A549 (cell line): ENCODE measurements around the gene CDC42EP1.

Experiments used
- BHLHE40 ChIP-seq: IDR thresholded peaks from 2 replicates; pipeline ENCODE4 v1.6.1; 2012; ENCODE audit warnings: low read depth, low read length, inconsistent platforms
- EHF ChIP-seq: fragments of 250-450 bp; sonication (Bioruptor Pico); IDR thresholded peaks from 2 replicates; pipeline ENCODE4 v1.5.0; 2020; ENCODE audit warnings: mild to moderate bottlenecking
- EP300 ChIP-seq, 2 experiments: fragments of >200 bp; sonication (Bioruptor Twin); formaldehyde crosslinking; IDR thresholded peaks; 2 replicates in 1 of 2; 3 replicates in 1 of 2; pipeline ENCODE4 v1.6.1; 2016 to 2017
- KDM1A ChIP-seq: fragments of 200-600 bp; sonication (generic); IDR thresholded peaks from 2 replicates; pipeline ENCODE4 v1.6.1; 2016; ENCODE audit warnings: low read depth, mild to moderate bottlenecking
- POLR2A ChIP-seq: IDR thresholded peaks from 2 replicates; pipeline ENCODE4 v1.6.1; 2012; ENCODE audit warnings: mild to moderate bottlenecking, low read length
- POLR2AphosphoS2 ChIP-seq: conservative IDR thresholded peaks from 2 replicates; pipeline ENCODE4 v1.6.1; 2012; ENCODE audit warnings: low read length, improper control_type of control experiment, inconsistent platforms
- RAD21 ChIP-seq, 2 experiments: fragments of >200 bp in 1 of 2; sonication (Bioruptor Twin) in 1 of 2; formaldehyde crosslinking in 1 of 2; IDR thresholded peaks in 1 of 2; conservative IDR thresholded peaks in 1 of 2; 2 replicates in 1 of 2; 3 replicates in 1 of 2; pipeline ENCODE4 v1.6.1; 2012 to 2018; ENCODE audit warnings: inconsistent platforms in 1 of 2
- REST ChIP-seq: fragments of 200-600 bp; sonication (generic); IDR thresholded peaks from 2 replicates; pipeline ENCODE4 v1.6.1; 2016; ENCODE audit warnings: antibody characterized with exemption, mild to moderate bottlenecking, moderate library complexity
- RFX5 ChIP-seq: fragments of 450-650 bp; IDR thresholded peaks from 2 replicates; pipeline ENCODE4 v1.7.1; 2014; ENCODE audit warnings: antibody characterized with exemption, mild to moderate bottlenecking, moderate library complexity
- RNF2 ChIP-seq: fragments of 200-600 bp; sonication (generic); IDR thresholded peaks from 2 replicates; pipeline ENCODE4 v1.6.1; 2016; ENCODE audit warnings: low read depth, mild to moderate bottlenecking, antibody characterized with exemption, moderate library complexity, borderline replicate concordance
- TP53 ChIP-seq: fragments of 250-450 bp; sonication (Bioruptor Pico); IDR thresholded peaks from 2 replicates; pipeline ENCODE4 v1.5.0; 2021; ENCODE audit warnings: mild to moderate bottlenecking, moderate library complexity
- TF ChIP-seq, protein P1 (sequence below): IDR thresholded peaks from 2 replicates; pipeline ENCODE4 v1.6.1; 2012
- TF ChIP-seq, protein P2 (sequence below): fragments of >200 bp; sonication (Bioruptor Twin); formaldehyde crosslinking; IDR thresholded peaks from 3 replicates; pipeline ENCODE4 v1.5.1; 2016
- TF ChIP-seq, protein P3 (sequence below): IDR thresholded peaks from 2 replicates; pipeline ENCODE4 v1.6.1; 2012

- TF ChIP-seq EP300 (IDR thresholded peaks at IDR 0.05) (no peak), KDM1A (no peak), TP53 (CRISPR knock-in tag) (no peak), POLR2A (no peak), EHF (CRISPR knock-in tag) (no peak), RFX5 (no peak), RAD21 (conservative IDR thresholded peaks at IDR 0.05 in 1 of 2, IDR thresholded peaks at IDR 0.05 in 1 of 2) (no peak), BHLHE40 (no peak), RNF2 (no peak), POLR2AphosphoS2 (no peak; the same call in 1 of the 2 replicates), REST (no peak)
- TF ChIP-seq, protein P1, sequence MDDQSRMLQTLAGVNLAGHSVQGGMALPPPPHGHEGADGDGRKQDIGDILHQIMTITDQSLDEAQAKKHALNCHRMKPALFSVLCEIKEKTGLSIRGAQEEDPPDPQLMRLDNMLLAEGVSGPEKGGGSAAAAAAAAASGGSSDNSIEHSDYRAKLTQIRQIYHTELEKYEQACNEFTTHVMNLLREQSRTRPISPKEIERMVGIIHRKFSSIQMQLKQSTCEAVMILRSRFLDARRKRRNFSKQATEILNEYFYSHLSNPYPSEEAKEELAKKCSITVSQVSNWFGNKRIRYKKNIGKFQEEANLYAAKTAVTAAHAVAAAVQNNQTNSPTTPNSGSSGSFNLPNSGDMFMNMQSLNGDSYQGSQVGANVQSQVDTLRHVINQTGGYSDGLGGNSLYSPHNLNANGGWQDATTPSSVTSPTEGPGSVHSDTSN, result no peak; the same call in 1 of the 2 replicates
- TF ChIP-seq, protein P2, sequence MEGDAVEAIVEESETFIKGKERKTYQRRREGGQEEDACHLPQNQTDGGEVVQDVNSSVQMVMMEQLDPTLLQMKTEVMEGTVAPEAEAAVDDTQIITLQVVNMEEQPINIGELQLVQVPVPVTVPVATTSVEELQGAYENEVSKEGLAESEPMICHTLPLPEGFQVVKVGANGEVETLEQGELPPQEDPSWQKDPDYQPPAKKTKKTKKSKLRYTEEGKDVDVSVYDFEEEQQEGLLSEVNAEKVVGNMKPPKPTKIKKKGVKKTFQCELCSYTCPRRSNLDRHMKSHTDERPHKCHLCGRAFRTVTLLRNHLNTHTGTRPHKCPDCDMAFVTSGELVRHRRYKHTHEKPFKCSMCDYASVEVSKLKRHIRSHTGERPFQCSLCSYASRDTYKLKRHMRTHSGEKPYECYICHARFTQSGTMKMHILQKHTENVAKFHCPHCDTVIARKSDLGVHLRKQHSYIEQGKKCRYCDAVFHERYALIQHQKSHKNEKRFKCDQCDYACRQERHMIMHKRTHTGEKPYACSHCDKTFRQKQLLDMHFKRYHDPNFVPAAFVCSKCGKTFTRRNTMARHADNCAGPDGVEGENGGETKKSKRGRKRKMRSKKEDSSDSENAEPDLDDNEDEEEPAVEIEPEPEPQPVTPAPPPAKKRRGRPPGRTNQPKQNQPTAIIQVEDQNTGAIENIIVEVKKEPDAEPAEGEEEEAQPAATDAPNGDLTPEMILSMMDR, result no peak
- TF ChIP-seq, protein P3, sequence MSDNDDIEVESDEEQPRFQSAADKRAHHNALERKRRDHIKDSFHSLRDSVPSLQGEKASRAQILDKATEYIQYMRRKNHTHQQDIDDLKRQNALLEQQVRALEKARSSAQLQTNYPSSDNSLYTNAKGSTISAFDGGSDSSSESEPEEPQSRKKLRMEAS, result no peak
Observed at GRCh38 chr22:37569009-37569920, 9.0 kb downstream of the CDC42EP1 start.
